ENCODE results near the gene NAIF1. TPM values are rescaled to one million over a fixed set of nuclear protein-coding genes. Genes with fewer than 3 reads are reported as not detected.

Gene NAIF1
- total RNA-seq, 1 experiment from 2014 or later: 14.6 TPM

DNA sequence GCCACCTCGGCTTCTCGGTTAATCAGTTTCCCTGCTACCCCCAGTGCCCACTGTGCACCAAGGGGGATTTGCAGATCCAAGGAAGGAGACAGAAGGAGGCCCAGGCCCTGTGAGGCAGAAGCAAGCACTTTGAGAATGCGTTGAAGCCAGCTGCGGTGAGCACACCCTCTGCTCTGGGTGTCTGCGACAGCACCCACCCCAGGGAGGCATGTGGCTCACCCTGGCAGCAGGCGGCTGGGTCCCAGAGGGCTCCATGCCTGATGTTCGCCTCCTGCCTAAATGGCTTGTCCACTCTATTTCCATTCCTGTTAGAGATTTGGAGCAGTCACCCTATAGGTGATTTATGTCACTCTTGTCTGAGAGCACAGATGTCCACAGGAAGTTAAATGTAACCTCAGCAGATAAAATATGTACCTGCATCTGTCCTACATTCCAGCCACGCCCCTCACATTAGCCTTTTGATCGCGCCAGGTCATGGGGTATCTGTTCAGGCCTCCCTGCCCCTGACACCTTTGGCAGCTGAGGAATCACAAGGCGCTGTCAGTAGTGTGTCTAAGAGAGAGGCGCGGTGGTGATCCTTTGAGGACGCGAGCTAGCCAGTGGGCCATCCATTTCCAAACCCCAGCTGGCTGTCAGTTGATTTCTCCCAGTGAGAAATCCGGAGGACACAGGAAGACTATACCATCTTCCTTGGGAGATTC is 32.3 kb upstream of the NAIF1 start:
- DNase-seq (ENCODE audit: low read depth, low spot score) (no peak), ATAC-seq (no peak)
- H3K4me3 ChIP-seq (ENCODE audit: low read depth in 2 of 2, low read length in 2 of 2): no peak overlapping the region
- H3K4me1 ChIP-seq (ENCODE audit: control insufficient read depth, insufficient read depth, low read length): peaks cover 13% of the 10 kb centered on the region
- H3K36me3 ChIP-seq (ENCODE audit: control insufficient read depth, insufficient read depth, low read length): no peaks in the 10 kb centered on the region
- no peak overlapping the region for H3K27ac ChIP-seq (ENCODE audit: low read length)
- ChIA-PET CTCF (interaction anchor here (0.6 kb wide), 1 partner anchor 229 kb away, joined by 7 read pairs; no protein-coding TSS in a partner anchor), POLR2A (interaction anchor here (0.6 kb wide), 1 partner anchor 15 kb away, joined by 3 read pairs; no protein-coding TSS in a partner anchor)
- no peaks in the 10 kb centered on the region for H3K27me3 ChIP-seq (ENCODE audit: control insufficient read depth, insufficient read depth, low read length)
- no TSS peak for BruUV-seq (replicated peaks)
- in situ Hi-C loops (cut with HindIII; ENCODE audit: low pct_unique_long_range_greater_than_20kb, low sequenced_read_pairs) (loop anchor here (25.0 kb wide), 1 partner anchor 162 kb away; the partner anchor contains the start of genes DPM2 and PIP5KL1), intact Hi-C loops (cut with micrococcal nuclease; ENCODE audit: unreplicated experiment) (no loop called here)
- TF ChIP-seq, protein P1, sequence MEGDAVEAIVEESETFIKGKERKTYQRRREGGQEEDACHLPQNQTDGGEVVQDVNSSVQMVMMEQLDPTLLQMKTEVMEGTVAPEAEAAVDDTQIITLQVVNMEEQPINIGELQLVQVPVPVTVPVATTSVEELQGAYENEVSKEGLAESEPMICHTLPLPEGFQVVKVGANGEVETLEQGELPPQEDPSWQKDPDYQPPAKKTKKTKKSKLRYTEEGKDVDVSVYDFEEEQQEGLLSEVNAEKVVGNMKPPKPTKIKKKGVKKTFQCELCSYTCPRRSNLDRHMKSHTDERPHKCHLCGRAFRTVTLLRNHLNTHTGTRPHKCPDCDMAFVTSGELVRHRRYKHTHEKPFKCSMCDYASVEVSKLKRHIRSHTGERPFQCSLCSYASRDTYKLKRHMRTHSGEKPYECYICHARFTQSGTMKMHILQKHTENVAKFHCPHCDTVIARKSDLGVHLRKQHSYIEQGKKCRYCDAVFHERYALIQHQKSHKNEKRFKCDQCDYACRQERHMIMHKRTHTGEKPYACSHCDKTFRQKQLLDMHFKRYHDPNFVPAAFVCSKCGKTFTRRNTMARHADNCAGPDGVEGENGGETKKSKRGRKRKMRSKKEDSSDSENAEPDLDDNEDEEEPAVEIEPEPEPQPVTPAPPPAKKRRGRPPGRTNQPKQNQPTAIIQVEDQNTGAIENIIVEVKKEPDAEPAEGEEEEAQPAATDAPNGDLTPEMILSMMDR (IDR thresholded peaks at IDR 0.05): no peak
- TF ChIP-seq, protein P2, sequence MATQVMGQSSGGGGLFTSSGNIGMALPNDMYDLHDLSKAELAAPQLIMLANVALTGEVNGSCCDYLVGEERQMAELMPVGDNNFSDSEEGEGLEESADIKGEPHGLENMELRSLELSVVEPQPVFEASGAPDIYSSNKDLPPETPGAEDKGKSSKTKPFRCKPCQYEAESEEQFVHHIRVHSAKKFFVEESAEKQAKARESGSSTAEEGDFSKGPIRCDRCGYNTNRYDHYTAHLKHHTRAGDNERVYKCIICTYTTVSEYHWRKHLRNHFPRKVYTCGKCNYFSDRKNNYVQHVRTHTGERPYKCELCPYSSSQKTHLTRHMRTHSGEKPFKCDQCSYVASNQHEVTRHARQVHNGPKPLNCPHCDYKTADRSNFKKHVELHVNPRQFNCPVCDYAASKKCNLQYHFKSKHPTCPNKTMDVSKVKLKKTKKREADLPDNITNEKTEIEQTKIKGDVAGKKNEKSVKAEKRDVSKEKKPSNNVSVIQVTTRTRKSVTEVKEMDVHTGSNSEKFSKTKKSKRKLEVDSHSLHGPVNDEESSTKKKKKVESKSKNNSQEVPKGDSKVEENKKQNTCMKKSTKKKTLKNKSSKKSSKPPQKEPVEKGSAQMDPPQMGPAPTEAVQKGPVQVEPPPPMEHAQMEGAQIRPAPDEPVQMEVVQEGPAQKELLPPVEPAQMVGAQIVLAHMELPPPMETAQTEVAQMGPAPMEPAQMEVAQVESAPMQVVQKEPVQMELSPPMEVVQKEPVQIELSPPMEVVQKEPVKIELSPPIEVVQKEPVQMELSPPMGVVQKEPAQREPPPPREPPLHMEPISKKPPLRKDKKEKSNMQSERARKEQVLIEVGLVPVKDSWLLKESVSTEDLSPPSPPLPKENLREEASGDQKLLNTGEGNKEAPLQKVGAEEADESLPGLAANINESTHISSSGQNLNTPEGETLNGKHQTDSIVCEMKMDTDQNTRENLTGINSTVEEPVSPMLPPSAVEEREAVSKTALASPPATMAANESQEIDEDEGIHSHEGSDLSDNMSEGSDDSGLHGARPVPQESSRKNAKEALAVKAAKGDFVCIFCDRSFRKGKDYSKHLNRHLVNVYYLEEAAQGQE (IDR thresholded peaks at IDR 0.05; ENCODE audit: insufficient read depth in 1 of 2, low read depth in 2 of 2, low read length in 1 of 2): no peak
- no peak for TF ChIP-seq POLR2AphosphoS5 (IDR thresholded peaks at IDR 0.05; ENCODE audit: low read depth, low read length)
- TF ChIP-seq TCF7L2 (IDR thresholded peaks at IDR 0.05; ENCODE audit: low read depth, low read length): no peak
- TF ChIP-seq SIN3A (IDR thresholded peaks at IDR 0.05; ENCODE audit: borderline replicate concordance, insufficient read depth, low read depth, low read length): no peak
- no peaks in the 10 kb centered on the region for H3K9me3 ChIP-seq (ENCODE audit: control insufficient read depth, insufficient read depth, low read depth, low read length)

DNA sequence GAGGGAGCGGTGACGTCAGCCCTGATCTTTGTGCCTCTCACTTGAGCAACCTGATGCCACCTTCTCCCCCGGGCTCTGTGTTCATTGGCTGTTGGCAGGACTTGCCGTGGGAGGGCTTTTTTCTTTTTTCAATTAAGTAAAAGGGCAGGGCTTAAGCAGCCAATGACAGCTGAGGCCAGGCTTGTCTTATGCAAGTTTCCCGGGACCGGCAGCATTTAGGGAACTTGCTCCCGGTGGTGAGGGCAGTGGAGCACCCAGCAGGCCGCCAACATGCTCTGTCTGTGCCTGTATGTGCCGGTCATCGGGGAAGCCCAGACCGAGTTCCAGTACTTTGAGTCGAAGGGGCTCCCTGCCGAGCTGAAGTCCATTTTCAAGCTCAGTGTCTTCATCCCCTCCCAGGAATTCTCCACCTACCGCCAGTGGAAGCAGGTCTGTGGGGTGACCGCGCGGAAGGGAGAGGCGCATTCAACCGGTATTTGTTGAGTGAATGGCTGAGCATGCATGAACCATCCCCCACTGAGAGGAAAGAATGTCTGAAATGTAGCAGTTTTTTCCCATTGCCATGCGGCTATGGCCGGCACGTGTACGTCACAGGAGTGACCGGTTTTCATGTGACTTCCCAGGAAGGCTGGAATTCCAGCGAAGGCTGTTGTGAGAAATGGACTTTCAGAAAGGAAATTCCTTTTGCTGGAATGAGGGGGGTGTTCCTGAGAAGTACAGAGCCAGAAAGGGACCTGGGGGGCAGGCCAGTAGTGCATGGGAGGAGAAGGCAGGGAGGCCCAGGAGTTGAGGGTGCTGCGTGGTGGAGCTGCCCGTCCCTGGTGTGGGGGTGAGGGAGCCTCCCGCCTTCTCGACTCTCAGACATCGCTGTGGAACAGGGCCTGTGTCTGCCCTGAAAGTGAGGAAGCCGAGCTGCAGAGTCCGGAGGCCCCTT is 31.4 kb upstream of the NAIF1 start:
- CTCF ChIA-PET: interaction anchor here (0.6 kb wide), 1 partner anchor 342 kb away, joined by 14 read pairs; no protein-coding TSS in a partner anchor
- intact Hi-C loops (cut with micrococcal nuclease; ENCODE audit: unreplicated experiment): no loop called here
- DNase-seq (ENCODE audit: low read depth, low spot score) (no peak), ATAC-seq (no peak)
- Histone ChIP-seq H3K36me3 (ENCODE audit: control insufficient read depth, insufficient read depth, low read length) (no peaks in the 10 kb centered on the region), H3K27me3 (ENCODE audit: control insufficient read depth, insufficient read depth, low read length) (no peaks in the 10 kb centered on the region), H3K4me1 (ENCODE audit: control insufficient read depth, insufficient read depth, low read length) (peaks cover 17% of the 10 kb centered on the region), H3K4me3 (ENCODE audit: low read depth in 2 of 2, low read length in 2 of 2) (no peak overlapping the region), H3K9me3 (ENCODE audit: control insufficient read depth, insufficient read depth, low read depth, low read length) (no peaks in the 10 kb centered on the region), H3K27ac (ENCODE audit: low read length) (no peak overlapping the region)
- TF ChIP-seq, protein P1 (IDR thresholded peaks at IDR 0.05): no peak
- TF ChIP-seq TCF7L2 (IDR thresholded peaks at IDR 0.05; ENCODE audit: low read depth, low read length): no peak
- TF ChIP-seq SIN3A (IDR thresholded peaks at IDR 0.05; ENCODE audit: borderline replicate concordance, insufficient read depth, low read depth, low read length): no peak
- no peak for TF ChIP-seq POLR2AphosphoS5 (IDR thresholded peaks at IDR 0.05; ENCODE audit: low read depth, low read length)
- TF ChIP-seq, protein P2 (IDR thresholded peaks at IDR 0.05; ENCODE audit: insufficient read depth in 1 of 2, low read depth in 2 of 2, low read length in 1 of 2): no peak
- in situ Hi-C loops (cut with HindIII; ENCODE audit: low pct_unique_long_range_greater_than_20kb, low sequenced_read_pairs): loop anchor here (25.0 kb wide), 1 partner anchor 161 kb away; the partner anchor contains the start of genes DPM2 and PIP5KL1
- no TSS peak for BruUV-seq (replicated peaks)
- POLR2A ChIA-PET: interaction anchor here (0.6 kb wide), 2 partner anchors 11 to 16 kb away, joined by 3 read pairs; no protein-coding TSS in a partner anchor
